ENCODE results near the gene CYP4F2. TPM values are rescaled to one million over a fixed set of nuclear protein-coding genes. Genes with fewer than 3 reads are reported as not detected.

Gene CYP4F2
- total RNA-seq, 3 donors from 2014 or later (not counting 1 experiment from before 2014, with no cell fraction given), result 0.75 TPM; not detected in 2

GRCh38 chr19:15937771-15938170 is 39.9 kb upstream of the CYP4F2 start:
- H3K27me3 Mint-ChIP-seq (ENCODE audit: low read depth in 2 of 2), result peaks cover 13 to 23% of the 10 kb centered on the region in 2 donors

DNA sequence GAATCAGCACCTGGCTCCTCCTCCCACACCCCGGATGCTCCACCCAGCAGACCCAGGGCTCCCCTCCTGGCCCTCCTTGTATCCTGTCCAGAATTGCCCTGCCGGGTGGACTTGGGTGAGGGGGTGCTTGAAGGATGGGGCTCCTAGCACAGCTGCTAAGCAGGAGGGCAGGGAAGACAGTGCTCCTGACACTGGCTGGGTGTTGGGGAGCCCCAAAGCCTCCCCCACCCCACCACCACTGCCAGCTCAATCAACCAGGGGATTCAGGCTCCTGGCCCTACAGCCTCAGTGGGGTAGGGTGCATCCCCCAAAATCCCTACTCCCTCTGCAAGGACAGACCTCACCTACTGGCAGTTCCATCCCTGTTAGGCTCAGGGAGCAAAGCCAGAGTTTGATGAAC is 39.1 kb upstream of the CYP4F2 start:
- intact Hi-C loops (cut with micrococcal nuclease), result no loop called here
- Histone ChIP-seq H3K4me3 (ENCODE audit: low read length) (no peak overlapping the region), H3K27me3 (ENCODE audit: control insufficient read depth, insufficient read depth, low read length) (peaks cover 4% of the 10 kb centered on the region), H3K36me3 (ENCODE audit: control insufficient read depth, insufficient read depth, low read length) (no peaks in the 10 kb centered on the region), H3K9me3 (ENCODE audit: control insufficient read depth, insufficient read depth, low read length) (no peaks in the 10 kb centered on the region), H3K4me1 (ENCODE audit: control insufficient read depth, insufficient read depth, low read length) (no peaks in the 10 kb centered on the region), H3K27ac (ENCODE audit: low read length) (no peak overlapping the region)
- TF ChIP-seq, protein P1, sequence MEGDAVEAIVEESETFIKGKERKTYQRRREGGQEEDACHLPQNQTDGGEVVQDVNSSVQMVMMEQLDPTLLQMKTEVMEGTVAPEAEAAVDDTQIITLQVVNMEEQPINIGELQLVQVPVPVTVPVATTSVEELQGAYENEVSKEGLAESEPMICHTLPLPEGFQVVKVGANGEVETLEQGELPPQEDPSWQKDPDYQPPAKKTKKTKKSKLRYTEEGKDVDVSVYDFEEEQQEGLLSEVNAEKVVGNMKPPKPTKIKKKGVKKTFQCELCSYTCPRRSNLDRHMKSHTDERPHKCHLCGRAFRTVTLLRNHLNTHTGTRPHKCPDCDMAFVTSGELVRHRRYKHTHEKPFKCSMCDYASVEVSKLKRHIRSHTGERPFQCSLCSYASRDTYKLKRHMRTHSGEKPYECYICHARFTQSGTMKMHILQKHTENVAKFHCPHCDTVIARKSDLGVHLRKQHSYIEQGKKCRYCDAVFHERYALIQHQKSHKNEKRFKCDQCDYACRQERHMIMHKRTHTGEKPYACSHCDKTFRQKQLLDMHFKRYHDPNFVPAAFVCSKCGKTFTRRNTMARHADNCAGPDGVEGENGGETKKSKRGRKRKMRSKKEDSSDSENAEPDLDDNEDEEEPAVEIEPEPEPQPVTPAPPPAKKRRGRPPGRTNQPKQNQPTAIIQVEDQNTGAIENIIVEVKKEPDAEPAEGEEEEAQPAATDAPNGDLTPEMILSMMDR (IDR thresholded peaks at IDR 0.05), result no peak
- H3K4me3 Mint-ChIP-seq, result no peak overlapping the region
- H3K9me3 Mint-ChIP-seq, result no peaks in the 10 kb centered on the region
- H3K36me3 Mint-ChIP-seq, result no peaks in the 10 kb centered on the region
- H3K4me1 Mint-ChIP-seq, result no peaks in the 10 kb centered on the region
- no peak overlapping the region for H3K27ac Mint-ChIP-seq
- peaks cover 11 to 17% of the 10 kb centered on the region in 2 donors for H3K27me3 Mint-ChIP-seq (ENCODE audit: low read depth in 2 of 2)
- no peak for DNase-seq
- ATAC-seq, result no peak
- 75% methylated on average over 1 of the region's 2 CpGs for WGBS (ENCODE audit: insufficient coverage)

More at GRCh38 chr19:15937771-15938170, 39.9 kb upstream of the CYP4F2 start:
- Mint-ChIP-seq H3K36me3 (no peaks in the 10 kb centered on the region), H3K4me1 (no peaks in the 10 kb centered on the region), H3K4me3 (no peak overlapping the region), H3K9me3 (no peaks in the 10 kb centered on the region), H3K27ac (no peak overlapping the region)
- Histone ChIP-seq H3K27me3 (ENCODE audit: control insufficient read depth, insufficient read depth, low read length) (peaks cover 4% of the 10 kb centered on the region), H3K4me1 (ENCODE audit: control insufficient read depth, insufficient read depth, low read length) (no peaks in the 10 kb centered on the region), H3K36me3 (ENCODE audit: control insufficient read depth, insufficient read depth, low read length) (no peaks in the 10 kb centered on the region), H3K9me3 (ENCODE audit: control insufficient read depth, insufficient read depth, low read length) (no peaks in the 10 kb centered on the region), H3K27ac (ENCODE audit: low read length) (no peak overlapping the region), H3K4me3 (ENCODE audit: low read length) (no peak overlapping the region)
- DNase-seq, result no peak
- TF ChIP-seq, protein P1 (IDR thresholded peaks at IDR 0.05), result no peak
- ATAC-seq, result no peak
- intact Hi-C loops (cut with micrococcal nuclease), result no loop called here
- 80% methylated on average over 2 of the region's 2 CpGs for WGBS (ENCODE audit: insufficient coverage)

- Histone ChIP-seq H3K4me1 (ENCODE audit: control insufficient read depth, insufficient read depth, low read length) (no peaks in the 10 kb centered on the region), H3K27ac (ENCODE audit: low read length) (no peak overlapping the region), H3K36me3 (ENCODE audit: control insufficient read depth, insufficient read depth, low read length) (no peaks in the 10 kb centered on the region), H3K27me3 (ENCODE audit: control insufficient read depth, insufficient read depth, low read length) (peaks cover 4% of the 10 kb centered on the region), H3K4me3 (ENCODE audit: low read length) (no peak overlapping the region), H3K9me3 (ENCODE audit: control insufficient read depth, insufficient read depth, low read length) (no peaks in the 10 kb centered on the region)
- DNase-seq (no peak), ATAC-seq (no peak)
- H3K36me3 Mint-ChIP-seq, result no peaks in the 10 kb centered on the region
- H3K27ac Mint-ChIP-seq, result no peak overlapping the region
- TF ChIP-seq, protein P1 (IDR thresholded peaks at IDR 0.05), result no peak
- WGBS (ENCODE audit: insufficient coverage), result 92% methylated on average over 3 of the region's 3 CpGs
- H3K9me3 Mint-ChIP-seq, result no peaks in the 10 kb centered on the region
- peaks cover 13 to 16% of the 10 kb centered on the region in 2 donors for H3K27me3 Mint-ChIP-seq (ENCODE audit: low read depth in 2 of 2)
- H3K4me3 Mint-ChIP-seq, result no peak overlapping the region
- intact Hi-C loops (cut with micrococcal nuclease), result no loop called here
- no peaks in the 10 kb centered on the region for H3K4me1 Mint-ChIP-seq
Measured at GRCh38 chr19:15936173-15936572, 38.3 kb upstream of the CYP4F2 start.

DNA sequence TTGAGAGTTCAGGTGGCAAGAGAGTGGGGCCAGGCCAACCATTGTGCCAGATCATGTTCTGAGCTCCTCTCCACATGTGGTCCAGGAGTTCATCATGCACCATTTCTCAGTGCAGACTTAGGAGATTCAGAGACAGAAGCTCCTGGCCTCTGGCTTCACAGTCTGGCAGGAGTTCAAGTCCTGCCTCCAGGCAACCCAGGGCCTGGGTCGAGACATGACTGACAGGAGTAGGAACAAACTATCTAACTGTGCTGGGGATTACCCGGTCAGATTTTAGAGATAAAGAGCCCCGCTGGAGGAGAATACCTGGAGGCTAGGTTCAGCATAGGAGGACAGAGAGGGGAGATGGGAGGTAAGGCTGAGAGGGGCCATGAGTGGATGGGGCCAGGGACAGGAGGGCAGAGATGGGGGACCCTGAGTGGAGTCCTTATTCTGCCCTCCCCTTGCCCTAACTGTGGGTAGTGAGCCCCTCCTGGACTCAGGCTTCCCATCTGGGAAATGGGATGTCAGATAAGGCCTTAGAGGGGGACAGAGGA is 37.4 kb upstream of the CYP4F2 start:
- H3K4me1 ChIP-seq (ENCODE audit: control insufficient read depth, insufficient read depth, low read length), result no peaks in the 10 kb centered on the region
- WGBS (ENCODE audit: insufficient coverage), result 59% methylated on average over 3 of the region's 3 CpGs
- TF ChIP-seq, protein P1 (IDR thresholded peaks at IDR 0.05), result no peak
- intact Hi-C loops (cut with micrococcal nuclease), result no loop called here
- peaks cover 6% of the 10 kb centered on the region for H3K27me3 ChIP-seq (ENCODE audit: control insufficient read depth, insufficient read depth, low read length)
- Mint-ChIP-seq H3K4me3 (no peak overlapping the region), H3K27me3 (ENCODE audit: low read depth in 2 of 2) (peaks cover 7 to 15% of the 10 kb centered on the region in 2 donors), H3K27ac (no peak overlapping the region), H3K9me3 (no peaks in the 10 kb centered on the region), H3K4me1 (no peaks in the 10 kb centered on the region), H3K36me3 (no peaks in the 10 kb centered on the region)
- H3K9me3 ChIP-seq (ENCODE audit: control insufficient read depth, insufficient read depth, low read length), result no peaks in the 10 kb centered on the region
- ATAC-seq (no peak), DNase-seq (no peak)
- no peaks in the 10 kb centered on the region for H3K36me3 ChIP-seq (ENCODE audit: control insufficient read depth, insufficient read depth, low read length)
- H3K4me3 ChIP-seq (ENCODE audit: low read length), result no peak overlapping the region
- H3K27ac ChIP-seq (ENCODE audit: low read length), result no peak overlapping the region
